ENCODE measurements around the gene FEZF1. TPM values are rescaled to one million over a fixed set of nuclear protein-coding genes. Genes with fewer than 3 reads are reported as not detected.

The FEZF1 gene
- total RNA-seq, 1 donor from 2014 or later: not detected

GRCh38 chr7:122307228-122307621 is 2.7 kb upstream of the FEZF1 start:
- TF ChIP-seq CTCF (conservative IDR thresholded peaks at IDR 0.05; ENCODE audit: low read depth, low read length): no peak
- DNase-seq (ENCODE audit: low read depth): no peak
- H3K4me3 ChIP-seq (ENCODE audit: low read depth, low read length): no peak overlapping the region

- TF ChIP-seq CTCF (conservative IDR thresholded peaks at IDR 0.05; ENCODE audit: low read depth, low read length): no peak
- DNase-seq (ENCODE audit: low read depth): no peak
- H3K4me3 ChIP-seq (ENCODE audit: low read depth, low read length): no peak overlapping the region
Observed at GRCh38 chr7:122306320-122307227, 2.0 kb upstream of the FEZF1 start.

GRCh38 chr7:122305475-122306319 is 1.1 kb upstream of the FEZF1 start:
- H3K4me3 ChIP-seq (ENCODE audit: low read depth, low read length): no peak overlapping the region
- TF ChIP-seq CTCF (conservative IDR thresholded peaks at IDR 0.05; ENCODE audit: low read depth, low read length): no peak
- no peak for DNase-seq (ENCODE audit: low read depth)

GRCh38 chr7:122304996-122305421 is 459 bp upstream of the FEZF1 start:
- no peak for DNase-seq (ENCODE audit: low read depth)
- H3K4me3 ChIP-seq (ENCODE audit: low read depth, low read length): no peak overlapping the region
- no peak for TF ChIP-seq CTCF (conservative IDR thresholded peaks at IDR 0.05; ENCODE audit: low read depth, low read length)

- no peak overlapping the region for H3K4me3 ChIP-seq (ENCODE audit: low read depth, low read length)
- DNase-seq (ENCODE audit: low read depth): no peak
- TF ChIP-seq CTCF (conservative IDR thresholded peaks at IDR 0.05; ENCODE audit: low read depth, low read length): no peak
Observed at GRCh38 chr7:122303531-122304318, 825 bp downstream of the FEZF1 start.

- DNase-seq (ENCODE audit: low read depth): no peak
- TF ChIP-seq CTCF (conservative IDR thresholded peaks at IDR 0.05; ENCODE audit: low read depth, low read length): no peak
- no peak overlapping the region for H3K4me3 ChIP-seq (ENCODE audit: low read depth, low read length)
Observed at GRCh38 chr7:122302761-122303530, 1.6 kb downstream of the FEZF1 start.
